ENCODE measurements around the gene SLC7A5.

The SLC7A5 gene

DNA sequence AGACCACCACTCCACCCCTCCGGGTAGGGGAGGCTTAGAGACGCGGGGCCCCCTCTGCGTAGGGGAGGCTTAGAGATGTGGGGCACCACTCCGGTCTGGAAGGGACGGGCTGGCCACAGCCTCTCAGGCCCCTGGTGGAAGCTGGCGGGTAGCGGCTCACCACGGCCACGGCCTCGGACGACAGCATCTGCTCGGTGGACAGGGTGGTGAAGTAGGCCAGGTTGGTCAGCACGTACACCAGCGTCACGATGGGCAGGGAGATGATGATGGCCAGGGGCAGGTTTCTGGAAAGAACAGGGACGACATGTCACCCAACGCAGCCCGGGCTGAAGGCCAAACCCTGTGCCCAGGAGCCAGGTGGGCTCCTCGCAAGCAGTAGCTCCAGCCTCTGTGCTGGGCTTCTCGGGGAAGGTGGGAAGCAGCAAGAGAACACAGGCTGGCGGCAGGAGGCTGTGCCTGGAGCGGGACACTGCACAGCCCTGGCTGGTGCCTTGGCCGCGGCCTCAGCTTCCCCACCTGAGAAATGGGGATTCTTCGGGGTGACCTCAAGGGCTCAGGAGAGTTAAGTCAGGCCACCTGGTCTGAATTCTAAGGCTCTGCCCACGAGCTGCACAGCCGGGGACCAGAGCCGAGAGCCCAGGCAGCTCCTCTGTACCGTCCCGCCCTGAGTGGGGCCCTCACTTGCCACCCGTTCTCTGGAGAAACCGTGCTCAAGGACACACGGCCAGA is 29.6 kb downstream of the SLC7A5 start:
- no peak for TF ChIP-seq PKNOX1 (IDR thresholded peaks at IDR 0.05)
- no peak for TF ChIP-seq ARNT (IDR thresholded peaks at IDR 0.05)
- TF ChIP-seq ZNF384 (IDR thresholded peaks at IDR 0.05), result no peak
- TF ChIP-seq LEF1 (IDR thresholded peaks at IDR 0.05; ENCODE audit: borderline replicate concordance), result no peak
- TF ChIP-seq ELF4 (IDR thresholded peaks at IDR 0.05), result no peak
- TF ChIP-seq L3MBTL2 (conservative IDR thresholded peaks at IDR 0.05), result no peak
- no peak for TF ChIP-seq HDGF (IDR thresholded peaks at IDR 0.05; ENCODE audit: borderline replicate concordance)
- no peak for TF ChIP-seq NFRKB (IDR thresholded peaks at IDR 0.05)
- no peak for TF ChIP-seq SP1 (IDR thresholded peaks at IDR 0.05)
- TF ChIP-seq CTBP1 (IDR thresholded peaks at IDR 0.05; ENCODE audit: borderline replicate concordance), result no peak
- TF ChIP-seq BHLHE40 (IDR thresholded peaks at IDR 0.05; ENCODE audit: borderline replicate concordance), result no peak
- TF ChIP-seq SUZ12 (IDR thresholded peaks at IDR 0.05), result no peak
- no peak for TF ChIP-seq TARDBP (IDR thresholded peaks at IDR 0.05)
- no peak for TF ChIP-seq FOXK2 (IDR thresholded peaks at IDR 0.05)
- TF ChIP-seq FOXM1 (IDR thresholded peaks at IDR 0.05; ENCODE audit: borderline replicate concordance), result no peak
- DNase-seq (ENCODE audit: extremely low spot score), result no peak
- ChIA-PET POLR2A (interaction anchor here (1.8 kb wide), 1 partner anchor 30 kb away, joined by 3 read pairs; the partner anchor contains the start of gene SLC7A5), CTCF (interaction anchor here (0.7 kb wide), 1 partner anchor 10 kb away, joined by 3 read pairs; no protein-coding TSS in a partner anchor)

DNA sequence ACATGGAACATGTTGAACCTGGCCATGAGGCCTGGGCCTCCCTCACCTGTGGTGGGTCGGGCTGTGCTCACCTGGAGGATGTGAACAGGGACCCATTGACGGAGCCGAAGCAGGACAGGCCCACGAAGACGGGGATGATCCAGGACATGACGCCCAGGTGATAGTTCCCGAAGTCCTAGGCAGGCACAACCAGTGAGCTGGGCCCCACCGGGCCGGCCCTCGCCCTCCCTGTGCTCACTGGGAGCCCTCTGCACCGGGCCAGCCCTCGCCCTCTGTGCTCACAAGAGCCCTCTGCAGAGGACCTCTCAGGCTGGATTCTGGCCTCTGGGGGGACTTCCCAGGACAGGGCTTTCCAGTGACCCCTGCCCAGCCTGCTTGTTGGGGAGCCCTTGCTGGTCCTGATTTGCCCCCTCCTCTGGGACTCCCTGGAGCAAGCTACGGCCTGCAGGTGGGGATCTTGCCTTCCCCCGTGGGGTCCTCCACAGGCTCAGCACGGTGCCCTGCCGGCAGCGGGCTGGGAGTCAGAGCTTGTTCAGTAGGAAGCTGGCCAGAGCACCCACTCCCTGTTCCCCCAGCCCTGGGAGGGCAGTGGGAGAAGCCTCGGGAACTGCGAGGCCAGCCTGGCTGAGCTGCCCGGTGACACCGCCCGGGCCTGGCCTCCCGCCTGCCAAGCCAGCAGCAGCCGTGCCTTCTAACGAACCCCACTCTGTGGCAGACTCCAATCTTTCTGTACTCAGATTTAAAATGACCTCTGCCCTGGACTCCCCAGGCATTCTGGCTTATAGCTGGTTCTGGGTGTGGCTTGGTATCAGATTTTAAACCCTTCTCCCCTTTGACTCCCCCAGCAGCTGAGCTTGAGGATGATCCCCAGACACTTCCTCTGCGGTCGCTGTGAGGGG is 30.4 kb downstream of the SLC7A5 start:
- TF ChIP-seq ELF4 (IDR thresholded peaks at IDR 0.05) (no peak), L3MBTL2 (conservative IDR thresholded peaks at IDR 0.05) (no peak), SUZ12 (IDR thresholded peaks at IDR 0.05) (no peak), SP1 (IDR thresholded peaks at IDR 0.05) (no peak), ZNF384 (IDR thresholded peaks at IDR 0.05) (no peak), FOXM1 (IDR thresholded peaks at IDR 0.05; ENCODE audit: borderline replicate concordance) (no peak), NFRKB (IDR thresholded peaks at IDR 0.05) (no peak), FOXA1 (IDR thresholded peaks at IDR 0.05) (no peak), ARNT (IDR thresholded peaks at IDR 0.05) (no peak), TARDBP (IDR thresholded peaks at IDR 0.05) (no peak), HDGF (IDR thresholded peaks at IDR 0.05; ENCODE audit: borderline replicate concordance) (no peak), LEF1 (IDR thresholded peaks at IDR 0.05; ENCODE audit: borderline replicate concordance) (no peak), BHLHE40 (IDR thresholded peaks at IDR 0.05; ENCODE audit: borderline replicate concordance) (no peak), PKNOX1 (IDR thresholded peaks at IDR 0.05) (no peak), FOXK2 (IDR thresholded peaks at IDR 0.05) (no peak), CTBP1 (IDR thresholded peaks at IDR 0.05; ENCODE audit: borderline replicate concordance) (no peak)

DNA sequence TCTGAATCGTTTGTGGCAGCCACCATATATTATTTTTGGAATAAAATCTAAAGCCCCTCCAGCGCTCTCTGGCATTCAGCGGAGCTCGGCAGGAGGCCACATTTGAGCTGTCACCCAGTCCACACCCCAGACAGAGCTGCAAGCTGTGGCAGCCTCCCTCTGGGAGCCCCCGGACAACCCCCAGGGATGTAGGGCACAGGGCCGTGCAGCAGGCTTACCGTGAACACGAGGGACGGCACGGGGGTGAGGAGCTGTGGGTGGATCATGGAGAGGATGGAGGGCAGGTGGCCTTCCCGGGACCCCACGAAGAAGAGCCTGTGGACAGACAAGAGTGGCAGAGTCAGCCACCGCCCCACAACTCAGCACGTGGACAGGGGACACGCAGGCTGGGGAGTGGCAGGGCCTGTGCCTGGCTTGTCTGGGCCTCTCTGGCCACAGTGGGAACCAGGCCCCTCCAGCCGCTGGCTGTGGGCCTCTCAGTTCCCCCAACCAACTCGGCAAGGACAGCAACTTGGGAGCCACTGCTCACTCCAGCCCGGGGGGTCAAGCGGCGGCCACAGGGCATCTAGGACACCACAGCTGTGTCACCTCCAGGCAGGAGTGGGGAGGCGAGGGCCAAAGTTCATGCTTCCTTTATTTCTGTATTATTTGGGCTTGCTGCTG is 31.5 kb downstream of the SLC7A5 start:
- CTCF ChIA-PET, result no interaction called here
- TF ChIP-seq ARNT (IDR thresholded peaks at IDR 0.05) (no peak), BHLHE40 (IDR thresholded peaks at IDR 0.05; ENCODE audit: borderline replicate concordance) (no peak), TARDBP (IDR thresholded peaks at IDR 0.05) (no peak), NFRKB (IDR thresholded peaks at IDR 0.05) (no peak), SP1 (IDR thresholded peaks at IDR 0.05) (no peak), FOXM1 (IDR thresholded peaks at IDR 0.05; ENCODE audit: borderline replicate concordance) (no peak), CTBP1 (IDR thresholded peaks at IDR 0.05; ENCODE audit: borderline replicate concordance) (no peak), FOXK2 (IDR thresholded peaks at IDR 0.05) (no peak), L3MBTL2 (conservative IDR thresholded peaks at IDR 0.05) (no peak), LEF1 (IDR thresholded peaks at IDR 0.05; ENCODE audit: borderline replicate concordance) (no peak), FOXA1 (IDR thresholded peaks at IDR 0.05) (no peak), SUZ12 (IDR thresholded peaks at IDR 0.05) (no peak), ELF4 (IDR thresholded peaks at IDR 0.05) (no peak), PKNOX1 (IDR thresholded peaks at IDR 0.05) (no peak), HDGF (IDR thresholded peaks at IDR 0.05; ENCODE audit: borderline replicate concordance) (no peak), ZNF384 (IDR thresholded peaks at IDR 0.05) (no peak)
- DNase-seq (ENCODE audit: extremely low spot score), result no peak
- POLR2A ChIA-PET, result no interaction called here

More for the DNA sequence above, 30.4 kb downstream of the SLC7A5 start:
- ChIA-PET CTCF (interaction anchor here (0.7 kb wide), 1 partner anchor 11 kb away, joined by 3 read pairs; no protein-coding TSS in a partner anchor), POLR2A (interaction anchor here (1.8 kb wide), 1 partner anchor 31 kb away, joined by 3 read pairs; the partner anchor contains the start of gene SLC7A5)
- DNase-seq (ENCODE audit: extremely low spot score), result no peak

GRCh38 chr16:87836844-87837581 is 32.3 kb downstream of the SLC7A5 start:
- TF ChIP-seq ARNT (IDR thresholded peaks at IDR 0.05) (no peak), FOXK2 (IDR thresholded peaks at IDR 0.05) (no peak), SP1 (IDR thresholded peaks at IDR 0.05) (no peak)
- DNase-seq (ENCODE audit: extremely low spot score), result no peak
- ChIA-PET POLR2A (interaction anchor here (0.9 kb wide), 1 partner anchor 12 kb away, joined by 3 read pairs; no protein-coding TSS in a partner anchor), CTCF (no interaction called here)

Data from HEK293T (cell line).